Measurements from ENCODE around the gene ARHGAP25. TPM values are rescaled to one million over a fixed set of nuclear protein-coding genes. Genes with fewer than 3 reads are reported as not detected.

Gene ARHGAP25
- total RNA-seq, 4 donors from 2014 or later: 3.1 to 11.4 (median 6.6) TPM

DNA sequence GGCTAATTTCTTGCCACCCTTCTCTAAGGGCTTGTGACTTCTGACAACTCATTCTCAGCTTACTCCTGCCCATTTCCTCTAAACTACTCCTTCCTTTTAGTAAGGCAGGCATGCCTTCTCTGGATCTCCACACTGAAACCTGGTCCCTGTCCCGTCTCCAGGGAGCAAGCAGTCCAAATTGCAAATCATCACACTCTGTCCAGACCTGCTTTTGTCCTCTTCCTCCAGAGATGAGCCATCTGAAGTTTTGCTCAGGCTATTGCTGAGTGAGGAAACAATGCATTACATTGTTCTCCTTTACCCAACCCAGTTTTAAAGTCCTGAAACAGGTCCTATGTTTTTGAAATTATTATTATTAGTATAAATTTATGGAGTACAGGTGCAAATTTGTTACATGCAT, 57.3 kb downstream of the ARHGAP25 start:
- Histone ChIP-seq H3K27me3 (no peaks in the 10 kb centered on the region), H3K9me3 (no peaks in the 10 kb centered on the region), H3K27ac (no peak overlapping the region), H3K4me3 (no peak overlapping the region), H3K36me3 (no peaks in the 10 kb centered on the region), H3K4me1 (no peaks in the 10 kb centered on the region)
- TF ChIP-seq POLR2A (IDR thresholded peaks at IDR 0.05): no peak
- TF ChIP-seq, protein P1, sequence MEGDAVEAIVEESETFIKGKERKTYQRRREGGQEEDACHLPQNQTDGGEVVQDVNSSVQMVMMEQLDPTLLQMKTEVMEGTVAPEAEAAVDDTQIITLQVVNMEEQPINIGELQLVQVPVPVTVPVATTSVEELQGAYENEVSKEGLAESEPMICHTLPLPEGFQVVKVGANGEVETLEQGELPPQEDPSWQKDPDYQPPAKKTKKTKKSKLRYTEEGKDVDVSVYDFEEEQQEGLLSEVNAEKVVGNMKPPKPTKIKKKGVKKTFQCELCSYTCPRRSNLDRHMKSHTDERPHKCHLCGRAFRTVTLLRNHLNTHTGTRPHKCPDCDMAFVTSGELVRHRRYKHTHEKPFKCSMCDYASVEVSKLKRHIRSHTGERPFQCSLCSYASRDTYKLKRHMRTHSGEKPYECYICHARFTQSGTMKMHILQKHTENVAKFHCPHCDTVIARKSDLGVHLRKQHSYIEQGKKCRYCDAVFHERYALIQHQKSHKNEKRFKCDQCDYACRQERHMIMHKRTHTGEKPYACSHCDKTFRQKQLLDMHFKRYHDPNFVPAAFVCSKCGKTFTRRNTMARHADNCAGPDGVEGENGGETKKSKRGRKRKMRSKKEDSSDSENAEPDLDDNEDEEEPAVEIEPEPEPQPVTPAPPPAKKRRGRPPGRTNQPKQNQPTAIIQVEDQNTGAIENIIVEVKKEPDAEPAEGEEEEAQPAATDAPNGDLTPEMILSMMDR (IDR thresholded peaks at IDR 0.05): no peak
- no peak for DNase-seq
- intact Hi-C loops (cut with DNase I; ENCODE audit: low total_unique reads): no loop called here

DNA sequence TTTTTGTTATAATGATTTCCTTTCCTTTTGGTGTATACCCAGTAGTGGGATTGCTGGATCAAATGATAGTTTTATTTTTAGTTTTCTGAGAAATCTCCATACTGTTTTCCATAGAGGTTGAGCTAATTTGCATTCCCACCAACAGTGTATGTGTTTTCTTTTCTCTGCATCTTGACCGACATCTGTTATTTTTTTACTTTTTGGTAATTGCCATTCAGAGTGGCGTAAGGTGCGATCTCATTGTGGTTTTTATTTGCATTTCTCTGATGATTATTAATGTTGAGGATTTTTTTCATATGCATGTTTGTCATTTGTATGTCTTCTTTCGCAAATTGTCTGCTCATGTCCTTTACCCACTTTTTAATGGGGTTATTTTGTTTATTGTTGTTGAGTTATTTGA, 58.1 kb downstream of the ARHGAP25 start:
- Histone ChIP-seq H3K9me3 (no peaks in the 10 kb centered on the region), H3K27me3 (no peaks in the 10 kb centered on the region), H3K4me1 (no peaks in the 10 kb centered on the region), H3K36me3 (no peaks in the 10 kb centered on the region), H3K27ac (no peak overlapping the region), H3K4me3 (no peak overlapping the region)
- no peak for DNase-seq
- intact Hi-C loops (cut with DNase I; ENCODE audit: low total_unique reads): no loop called here
- TF ChIP-seq, protein P1 (IDR thresholded peaks at IDR 0.05): no peak
- no peak for TF ChIP-seq POLR2A (IDR thresholded peaks at IDR 0.05)

DNA sequence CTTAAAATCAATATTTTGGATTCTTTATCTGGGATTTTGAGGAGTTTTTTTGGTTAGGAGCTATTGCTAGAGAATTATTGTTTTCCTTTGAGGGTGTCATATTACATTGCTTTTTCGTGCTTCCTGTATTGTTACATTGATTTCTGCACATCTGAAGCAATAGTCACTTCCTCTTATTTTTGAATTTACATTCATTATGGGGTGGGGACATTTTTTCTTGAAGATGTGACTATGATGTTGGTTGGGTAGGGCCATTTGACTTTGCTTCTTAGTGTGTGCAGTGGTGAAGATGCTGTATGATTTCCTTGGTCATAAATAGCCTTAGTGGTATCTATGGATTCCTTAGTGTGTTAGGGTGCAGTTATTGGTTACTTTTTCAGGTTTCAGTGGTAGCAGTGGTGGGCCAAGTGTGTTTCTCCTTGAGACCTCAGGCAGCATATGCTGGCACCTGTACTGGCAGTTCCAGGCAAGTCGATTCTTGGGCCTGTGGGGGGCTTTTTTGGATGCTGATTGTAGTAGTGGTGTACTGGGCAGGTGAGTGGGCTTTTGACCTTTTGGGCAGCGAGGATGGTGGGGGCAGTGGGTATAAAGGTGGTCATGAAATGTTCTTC, 61.8 kb downstream of the ARHGAP25 start:
- TF ChIP-seq, protein P1 (IDR thresholded peaks at IDR 0.05): no peak
- TF ChIP-seq POLR2A (IDR thresholded peaks at IDR 0.05): no peak
- no peaks in the 10 kb centered on the region for H3K9me3 ChIP-seq
- H3K27me3 ChIP-seq: no peaks in the 10 kb centered on the region
- H3K4me3 ChIP-seq: no peak overlapping the region
- H3K36me3 ChIP-seq: no peaks in the 10 kb centered on the region
- intact Hi-C loops (cut with DNase I; ENCODE audit: low total_unique reads): no loop called here
- no peak for DNase-seq
- no peak overlapping the region for H3K27ac ChIP-seq
- no peaks in the 10 kb centered on the region for H3K4me1 ChIP-seq

DNA sequence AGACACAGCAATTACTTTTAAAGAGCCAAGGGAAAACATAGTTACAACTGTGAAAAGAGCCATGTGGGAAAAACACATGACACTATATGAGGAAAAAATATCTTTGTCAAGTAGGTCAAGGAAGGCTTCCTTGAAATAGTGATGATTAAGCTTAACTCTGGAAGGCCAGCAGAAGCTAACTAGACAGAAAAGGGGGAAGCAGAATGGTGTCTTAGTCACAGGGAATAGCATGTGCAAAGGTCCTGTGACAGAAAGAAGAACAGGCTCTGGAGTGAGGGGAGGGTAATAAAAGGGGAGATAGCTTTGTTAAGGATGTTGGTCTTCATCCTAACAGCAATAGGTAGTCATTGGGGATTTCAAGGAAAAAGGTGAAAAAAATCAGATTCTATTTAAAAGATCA, 64.0 kb downstream of the ARHGAP25 start:
- no peak overlapping the region for H3K27ac ChIP-seq
- H3K4me3 ChIP-seq: no peak overlapping the region
- TF ChIP-seq, protein P1 (IDR thresholded peaks at IDR 0.05): no peak
- TF ChIP-seq POLR2A (IDR thresholded peaks at IDR 0.05): no peak
- H3K27me3 ChIP-seq: no peaks in the 10 kb centered on the region
- intact Hi-C loops (cut with DNase I; ENCODE audit: low total_unique reads): no loop called here
- DNase-seq: no peak
- no peaks in the 10 kb centered on the region for H3K9me3 ChIP-seq
- no peaks in the 10 kb centered on the region for H3K4me1 ChIP-seq
- H3K36me3 ChIP-seq: no peaks in the 10 kb centered on the region

DNA sequence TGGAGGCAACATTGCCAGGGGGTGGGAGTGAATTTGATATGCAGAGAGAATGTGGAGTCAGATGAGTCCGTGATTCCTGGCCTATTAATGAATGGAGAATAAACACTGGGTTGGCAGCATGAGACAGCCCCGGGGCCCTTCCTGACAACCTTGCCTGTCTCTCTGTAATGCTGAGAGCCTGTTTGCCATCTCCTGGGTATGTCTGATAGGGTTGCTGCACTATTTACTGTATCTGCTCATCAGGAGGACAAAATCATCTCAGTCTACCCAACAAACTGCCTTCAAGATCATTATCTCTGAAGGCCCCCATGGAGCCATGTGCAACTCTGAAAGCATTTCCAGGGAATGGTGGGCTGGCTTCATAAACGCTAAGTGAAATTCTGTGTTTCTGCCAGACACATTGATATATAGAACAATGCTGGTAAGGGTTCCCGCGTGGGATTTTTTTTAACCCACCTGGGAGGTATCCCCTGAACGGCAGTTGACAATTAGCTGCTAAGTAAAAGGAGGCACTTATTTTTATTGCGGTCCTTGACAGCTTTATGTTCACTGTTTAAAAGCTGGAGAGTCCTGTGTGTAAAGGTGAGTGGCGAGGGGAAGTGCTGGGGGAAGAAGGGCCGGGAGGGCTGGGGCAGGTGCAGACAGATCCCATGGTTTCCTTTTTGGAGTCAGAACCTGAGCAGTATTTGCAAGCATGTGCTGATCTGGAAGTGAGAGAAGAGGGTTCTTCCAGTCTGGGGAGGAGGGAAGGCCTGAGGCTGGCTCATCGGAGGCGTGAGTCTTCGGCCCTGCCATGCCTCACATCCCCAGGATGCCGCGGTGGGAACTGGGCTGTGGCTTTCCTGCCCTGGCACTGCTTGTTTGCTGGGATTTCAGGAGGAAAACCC, 64.8 kb downstream of the ARHGAP25 start:
- intact Hi-C loops (cut with DNase I; ENCODE audit: low total_unique reads): no loop called here
- H3K27me3 ChIP-seq: no peaks in the 10 kb centered on the region
- H3K9me3 ChIP-seq: no peaks in the 10 kb centered on the region
- TF ChIP-seq POLR2A (IDR thresholded peaks at IDR 0.05): no peak
- TF ChIP-seq, protein P1 (IDR thresholded peaks at IDR 0.05): no peak
- no peak overlapping the region for H3K27ac ChIP-seq
- H3K4me3 ChIP-seq: no peak overlapping the region
- DNase-seq: no peak
- H3K36me3 ChIP-seq: no peaks in the 10 kb centered on the region
- H3K4me1 ChIP-seq: no peaks in the 10 kb centered on the region
